Stimulated activated CD4-positive, alpha-beta T cell treated with anti-CD3 and anti-CD28 coated beads, Interleukin-12 subunit alpha, Interleukin-12 subunit beta, amount 100 ng/mL, for 24 hours (primary cell): ENCODE results near the gene LRIT1.

Experiments used
- DNase-seq, 2 experiments: peaks; one replicate each; pipeline ENCODE4 v3.0.0-alpha.2; 2020; ENCODE audit warnings: low read depth in 2 of 2

The LRIT1 gene

GRCh38 chr10:84193846-84194423, 47.4 kb downstream of the LRIT1 start:
- DNase-seq = no peak

DNA sequence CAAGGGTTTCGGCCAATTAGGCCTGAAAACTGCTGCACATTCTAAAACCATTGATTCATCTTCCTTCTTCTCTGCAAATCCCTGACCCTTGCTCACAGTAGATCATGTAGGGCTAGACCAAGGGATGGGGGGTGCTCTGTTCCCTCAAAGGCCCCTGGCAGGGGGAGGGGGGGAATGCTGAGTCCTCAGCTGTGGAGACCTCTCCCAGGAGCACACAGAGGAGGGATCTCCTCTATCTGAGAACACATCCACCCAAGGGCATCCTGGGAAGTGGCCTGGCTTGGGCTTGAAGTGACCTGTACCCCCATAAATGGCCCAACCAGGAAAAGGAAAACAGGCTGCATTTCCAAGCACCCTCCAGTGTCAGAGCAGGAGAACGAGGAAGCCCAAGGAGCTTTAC, 48.0 kb downstream of the LRIT1 start:
- no peak for DNase-seq

GRCh38 chr10:84191106-84191505, 50.2 kb downstream of the LRIT1 start:
- DNase-seq = no peak

DNA sequence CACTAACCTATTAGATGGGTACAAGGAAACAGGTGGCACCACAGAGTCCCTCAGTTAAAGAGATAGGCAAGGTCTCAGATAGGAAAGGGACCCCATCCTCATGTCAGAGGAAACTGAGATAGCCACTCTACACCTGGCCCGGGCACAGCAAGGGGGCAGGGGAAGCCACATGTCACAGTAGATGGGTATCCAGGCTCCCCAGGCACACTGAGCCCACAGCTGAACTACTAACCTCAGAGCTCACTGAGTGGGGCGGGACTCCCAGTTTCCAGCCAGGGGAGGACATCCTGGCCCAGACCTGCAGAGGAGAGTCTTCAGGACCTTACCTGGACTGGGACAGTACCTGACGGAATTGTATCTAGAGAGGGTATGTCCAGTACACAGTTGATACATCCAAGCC, 50.7 kb downstream of the LRIT1 start:
- no peak for DNase-seq

DNA sequence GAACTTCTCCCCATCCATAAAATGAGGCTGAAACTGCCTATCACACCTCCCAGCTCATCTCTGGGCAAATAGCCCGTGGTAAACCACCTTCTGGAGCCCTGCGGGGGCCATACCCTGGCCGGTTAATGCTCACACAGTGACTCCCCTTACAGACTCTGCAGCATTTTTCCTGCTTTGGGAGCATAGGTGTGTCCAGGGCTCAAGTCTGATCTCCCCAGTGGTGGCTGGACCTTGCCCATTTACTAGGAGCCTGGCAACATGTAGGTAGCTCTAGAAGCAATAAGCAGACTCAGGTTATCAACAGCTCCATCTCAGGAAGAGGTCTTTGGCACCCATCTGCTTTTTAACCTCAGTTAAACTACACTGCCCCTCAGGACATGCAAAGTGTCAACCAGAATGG, 52.5 kb downstream of the LRIT1 start:
- no peak for DNase-seq

DNA sequence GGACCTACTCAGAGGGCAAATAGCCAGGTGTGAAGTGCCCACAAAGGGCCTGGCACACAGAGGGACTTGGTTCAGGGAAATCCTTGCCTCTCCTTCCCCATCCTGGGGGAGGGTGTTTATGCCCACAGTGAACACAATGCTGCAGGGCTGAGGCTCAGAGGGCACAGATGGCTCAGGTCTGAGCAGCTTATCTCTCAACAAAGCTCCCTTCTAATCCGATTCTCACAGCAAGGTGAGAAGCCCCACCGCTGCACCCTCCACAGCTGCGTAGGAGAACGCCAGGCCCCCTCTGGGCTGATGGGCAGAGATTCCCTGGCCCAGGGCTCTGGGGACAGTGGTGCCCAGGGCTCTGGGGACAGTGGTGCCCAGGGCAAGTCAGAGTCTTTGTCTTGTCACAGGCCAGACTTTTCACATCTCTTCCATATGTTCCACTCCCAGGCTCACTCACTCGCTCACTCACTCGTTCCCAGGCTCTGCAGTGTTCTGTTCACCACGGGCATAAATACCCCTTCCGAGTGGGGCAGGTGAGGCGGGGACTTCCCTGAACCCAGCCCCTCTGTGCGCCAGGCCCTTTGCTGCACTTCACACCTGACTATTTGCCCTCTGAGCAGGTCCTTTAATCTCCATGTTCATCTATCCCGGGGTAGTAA, 55.7 kb downstream of the LRIT1 start:
- DNase-seq = no peak

DNA sequence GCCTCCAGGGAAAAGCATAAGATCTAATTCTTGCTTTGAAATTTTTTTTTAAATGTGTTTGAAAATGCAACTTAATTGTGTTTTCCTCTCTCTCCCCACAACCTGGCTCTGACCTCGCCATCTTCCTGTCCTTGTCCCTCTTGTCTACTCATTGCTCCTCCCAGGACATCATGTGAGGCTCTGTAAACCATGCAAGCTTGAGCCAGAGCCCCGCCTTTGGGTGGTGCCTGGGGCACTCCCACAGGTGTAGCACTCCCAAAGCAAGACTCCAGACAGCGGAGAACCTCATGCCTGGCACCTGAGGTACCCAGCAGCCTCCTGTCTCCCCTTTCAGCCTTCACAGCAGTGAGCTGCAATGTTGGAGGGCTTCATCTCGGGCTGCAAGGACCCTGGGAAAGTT, 56.8 kb downstream of the LRIT1 start:
- DNase-seq = no peak

- DNase-seq = no peak
These were observed 59.7 kb downstream of the LRIT1 start for GRCh38 chr10:84181631-84182030.
